GM12878 (cell line): Measurements from ENCODE around the gene ARHGAP22.

ENCODE experiments used
- ASH2L ChIP-seq: fragments of 300-600, 200-600 bp; sonication (generic); IDR thresholded peaks from 2 replicates; pipeline ENCODE4 v1.6.1; 2017; ENCODE audit warnings: low read depth, mild to moderate bottlenecking, borderline replicate concordance
- CTCF ChIP-seq, 3 experiments: IDR thresholded peaks in 2 of 3; conservative IDR thresholded peaks in 1 of 3; 2 replicates each; pipeline ENCODE4 v1.5.1; 2011; ENCODE audit warnings: low read depth in 3 of 3, low read length in 3 of 3, mild to moderate bottlenecking in 3 of 3, control low read depth in 2 of 3, moderate library complexity in 2 of 3, inconsistent platforms in 1 of 3, mixed read lengths in 1 of 3; ENCODE audit not compliant: control insufficient read depth in 2 of 3, insufficient read depth in 1 of 3; ENCODE audit errors: extremely low read depth in 1 of 3
- POLR2A ChIP-seq: IDR thresholded peaks from 2 replicates; pipeline ENCODE4 v1.6.1; 2011; ENCODE audit warnings: low read depth, mild to moderate bottlenecking, low read length
- ZBTB11 ChIP-seq: fragments of 450-650 bp; formaldehyde crosslinking; IDR thresholded peaks from 2 replicates; pipeline ENCODE4 v1.5.0; 2022; ENCODE audit warnings: mild to moderate bottlenecking, missing genetic modification characterization
- TF ChIP-seq, protein P1 (sequence below): IDR thresholded peaks from 2 replicates; pipeline ENCODE4 v1.6.1; 2012; ENCODE audit warnings: low read depth, low read length, improper control_type of control experiment

- TF ChIP-seq, protein P1, sequence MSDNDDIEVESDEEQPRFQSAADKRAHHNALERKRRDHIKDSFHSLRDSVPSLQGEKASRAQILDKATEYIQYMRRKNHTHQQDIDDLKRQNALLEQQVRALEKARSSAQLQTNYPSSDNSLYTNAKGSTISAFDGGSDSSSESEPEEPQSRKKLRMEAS, result no peak
- no peak for TF ChIP-seq CTCF (IDR thresholded peaks at IDR 0.05 in 2 of 3, conservative IDR thresholded peaks at IDR 0.05 in 1 of 3; ENCODE audit: control insufficient read depth in 2 of 3, extremely low read depth in 1 of 3, insufficient read depth in 1 of 3, low read depth in 3 of 3, low read length in 3 of 3)
- TF ChIP-seq POLR2A, result no peak
- no peak for TF ChIP-seq ASH2L
- TF ChIP-seq ZBTB11 (CRISPR knock-in tag), result no peak
Measured at GRCh38 chr10:48609441-48609840, 4.6 kb upstream of the ARHGAP22 start.
